NCI-H187 treated with DMSO at 0.1 percent for 48 hours (cell line): ENCODE results near the gene VILL.

Source experiments
- DNase-seq: peaks from one replicate; lab custom pipeline; 2025; lab: John Stamatoyannopoulos, UW

The VILL gene

DNA sequence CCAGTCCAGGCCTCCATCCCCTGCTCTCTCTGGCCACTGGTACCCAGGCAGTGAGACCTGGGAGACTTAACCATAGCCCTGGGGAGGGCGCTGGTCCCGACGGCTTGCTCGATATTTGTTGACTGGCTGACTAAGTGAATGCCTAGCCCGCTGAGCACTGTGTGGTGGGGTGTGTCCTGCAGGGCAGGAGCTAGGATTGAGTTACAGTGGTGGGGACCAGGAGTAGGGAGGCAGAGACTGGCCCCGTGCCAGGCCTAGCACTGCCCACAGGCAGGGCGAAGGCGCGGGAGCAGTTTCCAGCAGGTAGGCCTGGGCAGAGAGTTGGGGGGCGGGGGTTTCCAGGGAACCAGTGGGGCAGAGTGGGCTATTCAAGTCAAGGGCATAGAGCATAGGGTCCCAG lies at the start of gene VILL:
VILL (plus strand) TSS at position 260 of the 400 bp plus-strand sequence. CDS start 2,887 bp downstream, outside the sequence.
- no peak for DNase-seq

DNA sequence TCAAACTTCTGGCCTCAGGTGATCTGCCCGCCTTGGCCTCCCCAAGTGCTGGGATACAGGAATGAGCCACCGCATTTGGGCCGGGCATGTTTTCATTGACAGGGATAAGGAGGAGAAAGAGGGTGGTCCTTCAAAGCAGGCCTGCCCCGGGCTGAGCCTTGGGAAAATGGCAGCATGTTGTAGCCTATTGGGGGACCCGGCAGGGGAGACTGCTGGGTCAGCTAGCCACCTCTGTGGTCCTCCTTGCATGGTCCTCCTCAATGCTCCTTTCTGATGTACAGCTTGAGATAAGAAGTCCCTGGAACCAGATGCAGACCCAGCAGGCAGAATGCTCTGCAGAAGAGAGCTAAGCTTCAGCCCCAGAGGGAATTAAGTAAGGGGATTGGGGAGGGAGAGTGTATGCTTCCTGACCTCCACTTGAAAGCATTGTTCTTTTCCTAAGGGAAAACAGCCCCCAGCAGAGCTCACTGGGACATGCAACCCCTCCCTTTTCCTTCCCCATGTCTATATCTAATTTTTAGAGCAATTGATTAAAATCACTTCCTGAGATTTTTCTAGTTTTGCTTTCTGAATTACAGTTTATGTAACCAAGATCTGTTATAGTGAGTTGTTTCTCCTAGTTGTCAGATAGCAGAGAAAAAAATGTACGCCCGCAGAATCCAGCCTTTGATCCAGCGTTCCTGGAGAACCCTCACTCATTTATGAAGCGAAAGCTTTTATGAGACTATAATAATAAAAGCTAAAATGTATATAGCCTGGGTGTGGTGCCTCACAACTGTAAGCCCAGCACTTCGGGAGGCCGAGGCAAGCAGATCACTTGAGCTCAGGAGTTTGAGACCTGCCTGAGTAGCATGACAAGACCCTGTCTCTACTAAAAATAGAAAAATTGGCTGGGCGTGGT lies 48.7 kb upstream of the VILL start:
- DNase-seq = no peak

DNA sequence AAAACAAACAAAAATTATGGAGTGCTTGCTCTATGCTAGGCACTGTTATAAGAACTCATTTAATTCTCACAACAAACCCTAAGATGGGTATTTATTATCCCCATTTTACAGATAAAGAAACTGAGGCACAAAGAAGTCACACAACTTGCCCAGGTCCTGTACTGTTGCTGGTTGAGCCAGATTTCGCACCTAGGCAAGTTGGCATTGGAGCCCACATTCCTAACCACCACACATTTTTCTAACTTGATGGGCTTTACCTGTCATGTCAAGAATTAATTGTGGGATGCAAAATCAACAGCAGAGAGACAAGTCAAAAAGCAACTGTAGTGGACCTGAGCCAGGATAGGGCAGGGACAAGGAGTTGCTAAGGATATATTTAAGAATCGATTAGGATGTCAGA lies 47.9 kb upstream of the VILL start:
- DNase-seq = no peak

DNA sequence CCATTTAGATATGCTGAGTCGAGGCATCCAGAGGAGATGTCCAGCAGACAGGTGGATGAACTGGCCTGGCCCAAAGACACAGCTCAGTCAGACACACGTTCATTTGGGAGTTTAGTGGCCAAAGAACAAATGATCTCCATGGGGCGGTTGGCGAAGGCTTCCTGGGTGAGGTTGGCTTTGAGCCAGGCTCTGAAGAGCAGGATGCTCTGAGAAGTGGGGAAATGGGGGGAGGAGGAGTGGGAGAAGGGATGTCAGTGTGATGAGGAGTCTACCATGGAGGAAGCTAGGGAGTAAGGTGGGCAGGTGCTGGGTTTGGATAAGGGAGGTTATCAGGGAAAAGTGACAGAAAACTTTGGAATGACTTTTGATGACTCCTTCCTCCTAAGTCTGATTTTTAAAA lies 47.5 kb upstream of the VILL start:
- DNase-seq = no peak

GRCh38 chr3:37943631-37944314 lies 46.8 kb upstream of the VILL start:
- DNase-seq = no peak

GRCh38 chr3:37944391-37944842 lies 46.2 kb upstream of the VILL start:
- no peak for DNase-seq

- no peak for DNase-seq
Observed at GRCh38 chr3:37945156-37945806, 45.3 kb upstream of the VILL start.

- DNase-seq = no peak
Observed at GRCh38 chr3:37945807-37946530, 44.6 kb upstream of the VILL start.

GRCh38 chr3:37946531-37946889 lies 44.1 kb upstream of the VILL start:
- no peak for DNase-seq

GRCh38 chr3:37949866-37950265 lies 40.7 kb upstream of the VILL start:
- DNase-seq = no peak

DNA sequence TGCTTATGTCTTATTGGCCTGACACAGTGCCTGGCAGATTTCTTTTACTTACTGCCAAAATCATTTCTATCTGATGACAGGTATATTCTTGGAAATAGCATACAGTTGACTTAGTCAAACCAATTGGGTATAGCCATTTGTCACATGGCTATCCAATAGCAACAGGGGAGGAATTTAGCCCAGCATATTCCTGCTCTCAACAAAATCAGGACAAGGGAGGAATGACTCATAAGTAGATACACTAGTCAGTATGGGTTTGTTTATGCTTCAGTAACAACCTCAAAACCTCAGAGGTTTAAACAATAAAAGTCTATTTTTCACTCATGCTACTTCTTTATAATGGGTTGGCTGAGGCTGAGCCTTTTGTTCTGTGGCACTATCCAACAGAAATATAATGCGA lies 38.0 kb upstream of the VILL start:
- no peak for DNase-seq

GRCh38 chr3:37953226-37953625 lies 37.4 kb upstream of the VILL start:
- no peak for DNase-seq

DNA sequence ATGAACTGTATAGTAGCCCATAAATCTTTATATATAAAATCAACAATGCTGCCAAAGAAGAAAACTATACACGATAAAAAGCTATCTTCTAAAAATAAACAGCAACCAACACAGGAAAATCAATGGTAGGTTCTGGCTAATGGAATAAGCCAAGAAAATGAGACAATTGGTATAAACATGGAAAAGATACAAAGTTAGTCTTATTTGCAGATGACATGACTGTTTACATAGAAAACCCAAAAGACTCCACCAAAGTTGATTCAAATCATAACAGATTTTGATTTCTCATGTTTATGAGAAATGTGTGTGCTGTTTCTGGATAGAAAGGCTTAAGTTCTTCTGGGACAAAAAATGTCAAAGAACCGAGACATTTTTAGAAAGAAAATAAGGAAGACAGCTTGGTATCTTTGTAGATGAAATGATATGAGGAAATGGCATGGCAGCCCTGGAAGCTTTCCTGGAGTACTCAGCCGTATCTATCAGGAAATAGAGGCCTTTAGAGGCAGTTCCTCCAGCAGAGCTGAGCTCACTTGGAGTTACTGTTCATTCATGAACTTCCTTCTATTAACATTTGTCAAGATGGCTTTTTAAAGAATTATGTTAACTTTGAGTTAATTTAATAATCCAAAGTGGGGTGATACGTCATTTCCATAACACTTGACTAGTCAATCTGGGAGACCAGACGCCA lies 36.7 kb upstream of the VILL start:
- DNase-seq = no peak

DNA sequence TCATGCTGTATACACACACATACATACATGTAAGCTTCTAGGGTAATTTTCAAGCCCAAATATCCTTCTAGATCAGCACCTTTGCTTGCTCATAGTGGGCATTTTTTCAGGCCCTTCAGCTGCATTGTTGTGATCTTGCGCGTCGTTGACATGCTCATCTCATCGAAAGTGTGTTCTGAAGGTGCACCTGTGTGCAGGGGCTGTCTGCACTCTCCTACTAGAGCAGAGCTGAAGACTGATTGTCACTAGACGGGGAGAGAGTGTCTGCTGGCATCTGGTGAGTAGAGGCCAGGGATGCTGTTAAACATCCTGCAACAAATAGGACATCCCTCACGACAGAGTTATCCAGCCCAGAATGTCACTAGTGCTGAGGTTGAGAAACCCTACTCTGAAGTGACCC lies 35.7 kb upstream of the VILL start:
- no peak for DNase-seq

DNA sequence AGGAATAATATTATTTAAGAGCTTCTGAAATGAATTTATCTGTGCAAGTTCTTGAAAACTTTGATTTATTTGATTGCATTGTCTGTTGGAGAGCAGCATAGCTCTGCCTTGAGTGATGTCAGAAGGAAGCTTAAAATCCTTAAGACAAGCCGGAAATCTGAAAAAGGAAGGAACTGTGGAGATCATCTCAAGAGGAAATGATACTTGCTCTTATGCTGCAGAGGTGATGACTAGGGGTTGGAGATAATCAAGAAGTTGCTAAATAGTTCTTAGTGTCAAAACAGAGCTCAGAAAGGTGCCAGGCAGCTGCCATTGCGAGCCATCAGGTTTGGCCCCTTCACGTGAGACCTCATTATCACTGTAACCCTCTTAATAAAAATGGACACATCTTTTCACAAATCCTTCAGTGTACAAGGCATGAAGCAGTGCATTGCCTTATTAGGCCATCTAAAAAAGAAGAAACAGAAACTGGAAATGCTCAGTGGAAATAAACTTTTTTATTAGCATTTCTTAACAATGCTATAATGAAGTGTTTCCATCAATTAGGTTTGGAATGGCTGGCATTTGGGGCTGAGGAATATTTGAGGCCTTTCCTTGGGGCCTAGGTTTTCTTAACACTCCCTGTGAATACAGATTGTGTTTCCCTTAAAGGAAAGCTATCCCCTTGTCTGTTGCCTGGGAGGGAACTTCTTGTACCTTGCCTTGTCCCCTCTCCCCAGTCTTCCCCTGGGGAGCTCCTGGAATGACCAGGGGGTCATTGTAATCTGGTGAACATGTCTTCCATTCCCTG lies 34.5 kb upstream of the VILL start:
- no peak for DNase-seq

DNA sequence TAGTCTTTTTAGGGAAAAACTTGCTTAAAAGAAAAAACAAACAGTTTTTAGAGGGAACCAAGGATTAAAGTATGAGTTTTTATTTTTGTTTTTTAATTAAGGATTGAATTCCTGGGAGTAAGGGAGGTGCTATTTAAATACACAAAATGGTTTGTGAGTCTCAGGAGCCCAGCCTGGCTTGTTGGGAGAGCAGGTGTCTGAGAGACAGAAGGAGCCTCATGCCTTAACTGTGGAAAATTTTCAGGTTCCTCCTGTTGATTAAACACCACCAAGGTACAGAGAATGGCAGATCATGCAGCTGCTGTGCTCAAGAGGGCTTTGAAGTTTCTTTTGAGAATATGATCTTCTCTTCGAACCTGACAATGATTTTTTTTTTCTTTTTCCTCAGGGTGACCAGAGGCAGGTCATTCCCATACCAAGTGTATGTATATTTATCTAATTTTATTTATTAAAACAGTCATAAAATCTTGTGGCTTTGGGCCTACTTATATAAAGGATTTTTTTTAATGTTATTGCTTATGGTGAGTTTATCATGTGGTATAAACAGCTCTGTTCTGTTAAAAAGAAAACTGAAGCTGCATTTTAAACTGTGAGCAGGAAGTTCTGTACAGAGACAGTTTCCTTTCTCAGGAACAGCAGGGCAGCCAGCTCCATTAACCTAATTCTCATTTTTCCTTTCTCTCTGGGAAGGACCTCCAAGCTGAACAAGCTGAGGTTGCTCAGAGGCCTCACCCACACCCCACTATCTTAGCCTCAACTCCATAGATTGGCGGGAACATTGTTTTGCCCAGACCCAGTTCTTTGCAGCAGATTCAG lies 33.7 kb upstream of the VILL start:
- no peak for DNase-seq

GRCh38 chr3:37957539-37957936 lies 33.0 kb upstream of the VILL start:
- DNase-seq = no peak

- no peak for DNase-seq
Observed at GRCh38 chr3:37961622-37962431, 28.8 kb upstream of the VILL start.

- DNase-seq = no peak
Observed at GRCh38 chr3:37963016-37963415, 27.6 kb upstream of the VILL start.
